GM21786 (cell line): Measurements from ENCODE around the gene CD300LG.

Experiments
- ATAC-seq: cut with Tn5 transposase; IDR thresholded peaks from one replicate; pipeline ENCODE4 v1.9.1; 2021; ENCODE audit not compliant: unreplicated experiment

CD300LG gene

DNA sequence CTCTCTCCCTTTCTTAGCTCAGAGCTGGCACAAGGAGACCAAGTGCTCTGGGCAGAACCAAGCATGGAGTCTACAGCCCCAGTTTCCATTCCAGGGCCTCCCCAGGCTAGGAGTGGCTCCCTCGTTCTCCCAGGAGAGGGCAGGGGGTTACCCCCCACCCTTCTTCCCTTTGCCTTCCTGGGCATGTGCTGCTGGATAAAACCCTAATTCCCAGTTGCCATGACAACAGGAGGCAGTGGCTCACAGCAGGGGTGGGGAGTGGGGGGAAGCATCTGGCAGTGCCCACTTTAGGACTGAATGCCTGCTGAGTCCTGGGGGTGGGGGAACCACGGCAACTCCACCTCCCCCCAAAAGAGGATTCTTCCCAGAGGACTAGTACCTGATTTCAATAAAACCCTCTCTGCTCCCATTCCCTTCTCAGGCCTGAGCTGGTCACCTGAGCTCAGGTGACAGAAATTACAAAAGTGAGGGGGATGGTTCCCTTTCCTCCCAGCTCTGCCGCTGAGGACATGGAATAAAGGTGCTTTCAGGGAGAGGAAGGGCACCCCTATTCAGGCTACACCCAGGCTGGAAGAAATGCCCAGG is 58.5 kb downstream of the CD300LG start:
- ATAC-seq, result no peak

DNA sequence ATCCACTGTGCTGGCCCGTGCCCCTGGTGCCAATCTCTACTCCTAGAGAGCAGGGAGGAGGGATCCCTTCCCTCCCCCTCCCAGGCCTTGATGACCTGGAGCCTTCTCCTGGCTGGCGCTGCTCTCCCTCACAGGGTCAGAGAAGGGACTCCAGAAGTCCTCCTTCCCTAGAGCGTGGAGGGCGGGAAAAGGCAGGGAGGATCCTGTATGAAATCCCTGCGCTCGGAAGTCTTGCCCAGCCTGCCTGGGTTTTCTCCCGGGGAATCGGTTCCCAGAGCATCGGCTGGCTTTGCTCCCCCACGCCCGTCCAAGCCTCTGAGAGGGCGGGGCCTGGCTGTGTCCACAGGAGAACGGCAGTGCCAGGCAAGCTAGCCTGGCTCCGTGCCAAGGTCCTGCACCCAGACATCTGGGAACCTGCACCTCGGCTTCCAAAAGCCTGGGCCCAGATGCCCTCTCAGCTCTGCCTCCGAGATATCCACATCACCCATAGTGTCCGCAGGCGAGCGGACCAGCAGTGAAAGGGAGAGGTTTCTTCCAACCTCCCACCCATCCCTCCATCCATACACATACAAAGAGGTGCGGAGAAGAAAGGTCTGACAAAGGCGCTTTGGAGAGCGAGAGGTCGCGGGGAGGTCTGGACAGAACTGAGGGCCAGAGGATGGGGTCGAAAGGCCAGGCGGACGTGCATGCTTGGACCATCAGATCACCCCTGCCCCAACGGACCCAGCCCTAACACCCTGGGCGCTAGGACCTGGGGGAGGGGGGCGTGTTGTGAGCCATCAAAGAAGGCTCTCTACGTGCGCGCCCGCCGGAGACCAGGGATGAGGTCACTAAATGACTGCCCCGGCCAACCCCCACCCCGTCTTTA is 59.2 kb downstream of the CD300LG start:
- no peak for ATAC-seq

DNA sequence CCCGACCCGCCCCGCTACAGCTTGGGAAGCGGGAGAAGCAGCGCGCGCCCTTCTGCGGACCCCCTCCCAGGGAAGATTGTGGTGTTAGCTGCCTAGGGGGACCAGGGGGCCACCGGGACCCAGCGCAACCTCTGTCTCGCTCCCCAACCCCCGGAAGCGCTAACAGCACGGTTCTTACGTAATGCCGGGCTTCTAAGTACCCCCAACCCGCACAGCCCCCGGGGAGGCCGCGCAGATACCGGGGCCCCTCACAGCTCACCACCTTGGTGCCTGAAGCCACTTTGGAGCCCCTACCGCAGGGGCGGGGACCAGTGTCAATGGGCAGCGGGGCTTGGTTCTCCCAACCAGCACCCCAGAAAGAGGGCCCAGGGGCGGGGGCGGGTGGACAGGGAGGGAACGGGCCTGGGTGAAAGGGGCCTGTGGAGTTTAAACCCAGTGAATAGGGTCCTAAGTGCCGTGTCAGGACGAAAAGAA is 60.0 kb downstream of the CD300LG start:
- no peak for ATAC-seq

DNA sequence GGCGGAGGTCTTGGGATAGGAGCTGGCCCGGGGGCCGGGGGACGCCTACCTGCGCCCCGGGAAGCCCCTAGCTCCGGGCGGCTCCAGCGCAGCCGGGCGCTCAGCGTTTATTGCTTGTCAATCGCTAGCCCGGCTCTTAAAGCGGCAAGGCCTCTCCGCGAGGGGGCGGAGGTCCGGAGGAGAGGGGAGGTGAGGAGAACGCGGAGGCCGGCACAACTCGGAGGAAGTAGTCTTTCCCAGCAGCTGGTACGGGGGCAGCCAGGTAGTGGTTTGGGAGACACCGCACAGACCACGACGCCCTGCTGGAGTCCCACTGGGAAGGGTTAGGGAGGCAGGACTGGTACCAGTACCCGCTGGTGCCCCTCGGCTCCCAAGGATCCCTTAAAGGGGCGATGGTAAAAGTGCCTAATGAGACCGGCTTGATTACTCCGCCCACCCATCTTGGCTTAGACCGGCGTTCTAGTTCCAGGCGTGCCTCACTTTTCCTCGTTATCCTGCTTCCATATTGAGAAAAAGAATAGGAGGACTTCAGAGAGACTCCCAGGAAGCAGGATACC is 60.5 kb downstream of the CD300LG start, which contains the start of gene MPP2:
TSS of gene MPP2 (minus strand) at position 112 of the 557 bp plus-strand sequence. CDS start 3,076 bp downstream, outside the sequence.
- ATAC-seq, result no peak

DNA sequence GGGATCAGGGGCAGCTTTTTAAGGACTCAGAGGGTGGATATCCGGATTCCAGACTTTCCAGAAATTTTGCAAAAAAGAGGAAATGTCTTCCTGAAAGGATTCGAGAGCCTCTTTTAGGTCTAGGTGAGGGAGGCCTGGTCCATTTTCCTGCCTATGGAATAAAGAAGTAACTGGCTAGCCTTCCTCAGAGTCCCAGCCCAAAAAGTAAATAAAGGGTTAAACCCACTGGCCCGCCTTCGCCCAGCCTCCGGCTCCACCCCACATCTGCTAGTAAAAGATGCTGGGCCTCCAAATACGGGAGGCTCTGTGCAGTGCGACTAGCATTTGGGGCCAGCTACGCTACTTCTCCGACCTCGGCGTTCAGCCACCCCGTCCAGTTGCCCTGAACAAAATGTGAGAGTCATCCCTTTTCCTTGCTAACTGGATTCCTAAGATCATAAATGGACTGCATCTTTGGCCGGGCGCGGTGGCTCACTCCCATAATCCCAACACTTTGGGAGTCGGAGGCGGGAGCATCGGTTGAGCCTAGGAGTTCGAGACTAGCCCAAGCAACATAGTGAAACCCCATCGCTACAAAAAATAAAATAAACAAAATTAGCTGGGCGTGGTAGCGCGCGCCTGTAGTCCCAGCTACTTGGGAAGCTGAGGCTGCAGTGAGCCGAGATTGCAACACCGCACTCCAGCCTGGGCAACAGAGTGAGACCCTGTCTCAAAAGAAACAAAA is 61.2 kb downstream of the CD300LG start:
- ATAC-seq, result no peak

DNA sequence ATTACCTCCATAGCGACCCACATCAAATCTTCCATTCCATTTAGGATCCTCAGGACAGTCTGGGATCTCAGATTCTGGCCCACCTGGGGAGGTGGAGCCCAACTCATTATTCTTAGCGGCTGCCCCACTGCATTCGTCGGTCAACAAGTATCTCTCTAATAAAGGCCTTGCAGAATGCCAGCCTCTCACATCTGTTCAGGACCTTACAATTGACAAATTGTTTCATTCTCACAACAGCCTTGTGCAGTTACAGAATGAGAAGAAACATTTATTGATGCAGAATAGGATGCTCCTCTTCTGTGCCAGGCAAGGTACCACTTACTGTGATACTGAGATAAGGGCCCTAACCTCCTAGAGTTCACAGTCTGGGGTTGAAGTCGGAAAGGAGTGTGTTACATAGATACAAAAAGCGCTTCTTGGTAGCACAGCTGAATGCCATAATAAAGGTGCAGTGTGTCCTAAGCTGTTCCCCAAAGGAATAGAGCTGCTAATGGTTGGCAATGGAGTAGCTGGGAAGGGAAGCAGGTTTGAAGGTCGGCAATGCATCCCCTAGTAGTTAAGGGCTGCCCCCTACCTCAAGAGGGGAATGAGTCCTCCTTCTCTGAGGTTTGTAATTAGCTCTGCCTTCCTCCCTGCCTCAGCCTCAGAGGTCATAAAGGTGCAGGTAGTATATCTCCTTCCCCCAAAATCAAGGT is 62.7 kb downstream of the CD300LG start:
- no peak for ATAC-seq

DNA sequence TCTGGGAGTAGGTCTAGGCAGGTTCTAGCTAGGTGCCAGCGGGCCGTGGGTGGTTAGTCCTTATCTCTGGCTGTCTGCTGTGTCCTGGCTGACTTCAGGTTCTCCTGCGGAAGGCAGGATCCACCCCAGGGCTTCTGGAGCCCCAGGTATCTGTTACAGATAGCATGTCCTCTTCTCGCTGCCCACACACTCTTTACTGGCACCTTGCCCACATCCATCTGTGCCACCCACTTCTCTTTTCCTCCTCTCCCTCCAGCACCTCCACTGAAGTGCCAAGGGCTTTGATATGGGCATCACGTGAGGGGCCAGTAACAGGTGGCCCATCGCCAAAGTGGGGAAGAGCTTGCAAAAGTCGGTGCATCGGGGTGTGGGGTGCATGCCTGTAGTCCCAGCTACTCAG is 64.9 kb downstream of the CD300LG start:
- no peak for ATAC-seq

DNA sequence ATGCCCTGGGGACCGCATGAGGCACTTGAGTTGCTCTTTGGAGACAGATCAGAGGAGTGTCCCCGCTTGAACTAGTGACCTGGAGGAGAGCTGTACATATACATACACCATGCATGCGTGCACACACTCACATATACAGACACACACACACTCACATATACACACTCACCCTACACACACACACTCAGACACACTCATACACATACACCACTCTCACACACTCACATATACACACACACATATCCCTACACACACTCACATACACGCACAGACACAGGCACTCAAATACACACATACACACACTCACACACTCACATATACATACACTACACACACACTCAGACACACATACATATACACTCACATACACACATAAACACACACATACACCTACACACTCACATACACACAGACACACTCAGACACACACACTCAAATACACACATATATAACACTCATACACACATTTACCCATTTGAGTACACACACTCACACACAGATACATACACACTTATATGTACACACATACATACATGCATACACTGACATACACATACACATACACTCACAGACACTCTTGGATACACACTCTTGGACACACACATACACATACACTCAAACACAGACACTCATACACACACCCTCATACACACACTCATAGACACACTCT is 65.8 kb downstream of the CD300LG start:
- ATAC-seq, result no peak
